HPDE6-E6E7 (cell line): Measurements from ENCODE around the gene CTNNBL1.

Experiments
- DNase-seq: peaks from one replicate; pipeline ENCODE4 v3.0.0; 2011; ENCODE audit warnings: missing footprints; ENCODE audit errors: extremely low spot score

CTNNBL1 gene

DNA sequence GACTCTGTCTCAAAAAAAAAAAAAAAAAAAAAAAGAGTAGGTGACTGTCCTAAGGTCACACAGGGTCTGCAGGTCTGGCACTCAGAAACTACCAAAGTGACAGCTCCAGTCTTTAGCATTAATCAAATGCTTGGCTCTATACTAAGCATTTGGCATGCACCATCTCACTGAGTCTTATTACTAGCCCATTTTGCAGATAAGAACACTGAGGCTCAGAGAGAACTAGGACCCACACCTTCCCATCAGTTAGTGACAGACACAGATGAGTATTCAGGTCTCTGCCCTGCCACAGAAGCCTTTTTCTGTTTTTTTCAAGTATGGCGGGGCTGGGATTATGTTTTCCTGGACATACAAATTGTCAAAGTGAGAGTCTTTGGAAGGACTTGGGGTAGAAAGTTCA lies 186.0 kb downstream of the CTNNBL1 start:
- no peak for DNase-seq

DNA sequence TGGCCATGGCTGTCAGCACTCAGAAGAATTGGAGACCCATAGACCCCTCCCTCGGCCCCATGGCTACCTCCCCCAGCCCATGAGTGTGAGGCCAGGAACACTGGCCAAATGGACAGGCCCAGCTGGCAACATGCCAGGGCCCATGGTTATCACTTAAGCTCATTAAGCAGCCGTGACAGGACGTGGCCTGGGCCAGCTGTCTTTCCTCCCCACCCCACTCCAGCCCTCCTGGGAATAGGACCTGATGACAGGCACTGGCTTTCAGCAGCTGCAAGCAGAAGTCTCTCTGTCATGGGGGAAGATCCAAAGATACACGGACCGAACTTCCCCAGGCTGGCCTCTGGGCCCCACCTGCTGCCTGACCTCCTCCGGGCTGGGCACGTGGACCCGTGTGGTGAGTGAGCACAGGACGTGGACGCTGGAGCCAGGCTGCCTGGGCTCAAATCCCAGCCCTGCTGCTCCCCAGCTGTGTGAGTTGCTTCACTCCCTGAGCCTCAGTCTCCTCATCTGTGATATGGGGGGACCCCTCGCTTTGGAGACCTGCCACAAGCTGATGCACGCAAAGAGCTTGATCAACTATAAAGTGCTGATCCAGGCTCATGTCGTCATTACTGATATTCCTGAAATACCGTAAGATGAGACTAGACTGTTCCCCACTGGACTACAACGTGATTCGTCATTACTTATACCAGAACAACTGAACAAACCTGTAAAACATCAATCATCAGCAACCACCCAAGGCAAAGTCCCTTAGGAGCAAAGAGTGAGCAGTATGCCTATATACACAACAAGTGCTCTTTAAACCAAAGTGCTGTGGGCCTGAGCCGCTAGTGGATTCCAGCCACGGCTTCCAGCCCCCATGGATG lies 187.1 kb downstream of the CTNNBL1 start:
- peak; percentile 66 for DNase-seq

DNA sequence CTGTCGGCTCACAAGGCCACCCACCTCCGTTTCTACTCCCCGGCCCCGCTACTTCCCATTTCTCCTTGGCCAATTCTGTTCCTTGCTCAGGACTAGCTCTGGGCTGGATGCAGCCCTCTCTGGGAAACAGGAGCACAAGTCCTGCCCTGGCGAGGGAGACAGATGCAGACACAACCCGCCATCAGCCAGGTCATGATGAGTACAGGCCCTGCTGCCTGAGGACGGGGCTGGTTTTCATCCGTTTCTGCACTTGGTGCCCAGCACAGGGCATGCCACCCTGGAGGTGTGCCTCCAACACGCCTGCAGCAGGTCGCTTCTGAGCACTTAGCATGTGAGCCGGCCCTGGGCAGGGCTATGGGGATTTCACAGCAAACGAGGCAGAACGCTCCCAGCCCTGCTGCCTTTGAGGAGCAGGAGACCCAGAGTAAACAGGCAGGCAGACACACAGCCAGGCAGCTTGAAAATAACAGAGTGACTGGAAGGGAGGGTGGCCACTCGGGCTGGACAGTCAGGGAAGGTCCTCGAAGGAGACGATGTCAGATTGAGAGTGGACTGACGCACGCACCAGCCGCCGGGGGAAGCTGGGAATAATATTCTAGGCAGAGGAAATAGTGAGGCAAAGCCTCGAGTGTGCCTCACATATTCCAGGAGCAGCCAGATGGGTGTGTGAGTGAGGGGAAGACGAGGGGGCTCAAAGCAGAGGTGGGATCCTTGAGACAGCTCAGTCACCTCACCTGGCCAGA lies 187.9 kb downstream of the CTNNBL1 start:
- DNase-seq = no peak

DNA sequence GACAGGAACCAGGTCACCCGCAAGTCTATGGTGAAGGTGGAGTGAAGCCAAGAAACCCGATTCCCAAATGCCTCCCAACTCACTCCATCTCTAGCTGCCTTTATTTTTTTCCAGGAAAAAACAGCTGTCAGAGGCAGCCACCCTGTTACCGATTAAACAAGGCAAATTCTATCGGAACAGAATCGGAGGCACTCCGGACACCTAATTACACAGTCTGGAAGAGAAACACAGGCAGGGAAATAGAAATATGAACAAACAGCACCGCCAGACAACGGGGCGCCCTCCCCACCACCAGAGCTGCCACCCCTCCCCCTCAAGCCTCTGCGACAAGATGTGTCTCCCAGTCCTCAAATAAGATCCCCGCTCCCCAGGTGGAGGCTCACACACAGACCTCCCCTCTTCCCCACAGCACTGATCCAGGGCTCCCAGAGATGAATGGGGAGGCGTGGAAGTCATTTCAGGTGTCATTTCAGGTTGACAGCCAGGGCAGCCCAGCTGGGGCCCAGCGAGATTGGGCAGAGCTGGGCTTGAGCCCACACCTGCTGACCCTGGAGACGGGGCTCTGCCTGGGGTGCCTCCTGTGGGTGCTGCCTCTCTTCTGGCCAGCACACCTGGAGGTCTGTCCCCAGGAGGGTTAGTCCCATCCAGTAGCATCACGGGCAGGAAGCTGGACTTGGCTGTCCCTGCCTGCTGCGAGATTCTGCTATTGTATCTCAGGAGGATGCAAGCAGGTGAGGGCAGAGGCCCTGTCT lies 189.3 kb downstream of the CTNNBL1 start:
- DNase-seq = no peak

DNA sequence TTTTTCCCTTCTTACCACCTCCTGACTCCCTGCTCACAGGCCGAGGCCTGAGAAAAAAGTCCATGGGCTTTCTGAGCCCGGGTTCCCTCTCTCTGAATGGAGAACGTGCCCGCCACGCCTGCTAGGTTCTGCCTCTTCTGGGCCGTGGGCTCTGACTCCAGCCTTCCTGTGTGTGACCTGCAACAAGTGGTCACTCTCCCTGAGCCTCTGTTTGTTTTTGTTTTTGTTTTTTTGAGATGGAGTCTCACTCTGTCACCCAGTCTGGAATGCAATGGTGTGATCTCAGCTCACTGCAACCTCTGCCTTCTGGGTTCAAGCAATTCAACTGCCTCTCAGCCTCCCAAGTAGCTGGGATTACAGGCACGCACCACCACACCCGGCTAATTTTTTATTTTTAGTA lies 191.2 kb downstream of the CTNNBL1 start:
- no peak for DNase-seq

DNA sequence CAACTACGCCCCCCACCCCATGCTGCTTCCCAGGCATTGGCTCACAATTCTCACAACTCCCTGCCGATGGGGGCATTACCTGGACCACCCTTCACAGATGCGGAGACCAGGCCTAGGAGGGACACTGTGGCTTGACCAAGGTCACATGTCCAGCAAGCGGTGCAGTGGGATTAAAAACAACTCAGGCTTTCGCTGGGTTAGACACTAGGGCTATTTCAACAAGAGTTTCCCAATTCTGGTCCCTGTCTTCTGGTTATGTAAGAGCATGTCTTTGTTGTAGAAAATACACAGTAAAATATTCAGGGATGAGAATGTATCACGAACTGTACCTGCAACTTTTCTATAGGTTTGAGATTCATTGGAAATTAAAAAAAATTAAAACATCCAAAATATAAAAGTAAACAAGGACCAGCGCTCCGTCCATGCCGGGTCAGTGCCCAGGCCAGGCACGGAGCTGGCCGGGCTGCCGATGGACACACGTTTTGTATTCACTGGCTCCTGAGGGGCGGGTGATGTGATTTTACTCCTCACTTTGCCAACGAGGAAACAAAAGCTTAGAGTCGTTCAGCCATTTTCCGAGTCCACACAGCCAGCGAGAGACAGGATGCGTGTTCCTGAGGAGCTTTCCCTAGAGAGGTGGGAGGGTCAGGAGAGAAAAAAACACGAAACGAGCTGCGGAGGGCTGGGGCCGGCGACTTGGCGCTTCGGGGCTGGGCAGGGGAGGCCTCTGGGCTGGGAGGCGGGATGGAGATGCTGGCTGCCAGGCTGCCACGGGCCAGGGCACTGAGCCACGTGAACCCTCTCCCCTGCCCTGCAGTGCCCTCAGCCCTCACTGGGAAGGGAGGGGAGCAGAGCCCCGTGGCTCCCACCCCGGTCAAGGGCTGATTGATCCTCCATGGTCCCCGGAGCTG lies 192.0 kb downstream of the CTNNBL1 start:
- no peak for DNase-seq

DNA sequence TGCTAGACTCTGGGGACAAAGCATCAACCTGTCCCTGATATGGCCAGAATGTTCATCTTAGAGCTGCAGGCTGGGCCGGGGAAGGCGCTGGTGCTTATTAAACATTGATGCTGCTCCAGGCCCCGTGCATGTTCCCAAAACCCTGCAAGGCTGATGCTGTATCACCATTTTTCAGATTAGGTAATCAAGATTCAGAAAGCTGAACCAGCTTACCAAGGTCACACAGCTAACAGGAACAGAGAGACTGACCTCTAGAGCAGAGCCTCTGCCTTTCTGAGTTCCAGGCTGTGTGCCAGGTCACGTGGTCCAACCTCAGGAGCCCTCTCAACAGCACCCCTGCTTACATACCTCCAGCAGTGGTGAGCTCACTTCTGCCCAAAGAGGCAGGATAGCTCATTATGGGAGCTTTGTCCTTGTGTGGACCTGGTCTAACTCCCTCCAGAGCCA lies 193.0 kb downstream of the CTNNBL1 start:
- no peak for DNase-seq

DNA sequence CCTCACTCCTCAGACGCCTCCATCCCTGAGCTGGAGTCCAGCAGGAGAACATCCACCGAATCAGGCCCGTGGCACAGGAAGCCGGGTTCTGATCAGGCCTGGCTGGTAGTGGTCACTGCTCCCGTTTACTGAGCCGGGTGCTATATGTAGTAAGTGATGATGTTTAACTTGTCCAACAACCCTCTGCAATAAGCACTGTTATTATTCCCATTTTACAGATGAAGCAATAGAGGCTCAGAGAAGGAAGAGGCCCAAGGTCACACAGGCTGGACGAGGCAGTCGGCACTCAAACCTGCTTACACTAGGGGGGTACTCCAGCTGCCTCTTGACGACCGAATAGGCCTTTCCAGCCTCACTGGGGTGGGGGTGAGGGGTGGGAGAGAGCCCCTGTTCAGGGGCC lies 194.8 kb downstream of the CTNNBL1 start:
- no peak for DNase-seq

DNA sequence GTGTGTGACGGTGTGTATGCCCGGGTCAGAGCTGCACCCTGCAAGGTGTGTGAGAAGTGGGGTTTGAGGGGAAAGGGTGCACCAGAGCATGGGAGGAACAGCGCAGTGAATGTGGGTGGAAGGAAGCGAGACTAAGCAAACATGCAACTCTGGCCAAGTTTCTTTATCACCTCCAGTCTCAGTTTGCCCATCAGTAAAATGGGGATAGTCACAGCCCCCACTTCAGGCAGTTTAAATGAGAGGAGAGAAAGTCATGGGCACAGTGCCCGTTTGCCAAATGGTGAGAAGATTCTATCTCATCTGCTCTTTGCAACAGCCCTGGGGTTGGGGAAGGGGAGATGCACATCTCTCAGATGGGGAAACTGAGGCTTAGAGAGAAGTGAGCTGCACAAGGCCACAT lies 196.3 kb downstream of the CTNNBL1 start:
- DNase-seq = no peak

DNA sequence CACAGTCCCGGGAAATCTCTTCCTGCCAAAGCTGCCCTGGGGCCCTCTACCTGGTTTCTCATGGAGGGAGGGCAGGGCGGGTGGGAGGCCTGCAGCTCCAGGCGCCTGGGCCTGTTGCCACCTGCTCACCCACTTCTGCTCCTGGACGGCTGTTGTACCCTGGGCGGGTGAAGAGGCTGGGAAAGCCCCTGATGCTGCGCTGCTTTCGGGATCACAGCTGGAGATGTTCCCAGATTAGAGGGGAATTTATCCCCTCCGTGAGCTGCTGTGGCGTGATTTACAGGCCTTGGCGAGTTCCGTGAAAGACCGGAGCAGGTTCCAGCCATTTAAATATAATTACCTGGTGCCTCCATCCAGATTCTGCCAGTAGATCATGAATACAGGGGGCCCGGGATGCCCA lies 196.8 kb downstream of the CTNNBL1 start:
- no peak for DNase-seq

DNA sequence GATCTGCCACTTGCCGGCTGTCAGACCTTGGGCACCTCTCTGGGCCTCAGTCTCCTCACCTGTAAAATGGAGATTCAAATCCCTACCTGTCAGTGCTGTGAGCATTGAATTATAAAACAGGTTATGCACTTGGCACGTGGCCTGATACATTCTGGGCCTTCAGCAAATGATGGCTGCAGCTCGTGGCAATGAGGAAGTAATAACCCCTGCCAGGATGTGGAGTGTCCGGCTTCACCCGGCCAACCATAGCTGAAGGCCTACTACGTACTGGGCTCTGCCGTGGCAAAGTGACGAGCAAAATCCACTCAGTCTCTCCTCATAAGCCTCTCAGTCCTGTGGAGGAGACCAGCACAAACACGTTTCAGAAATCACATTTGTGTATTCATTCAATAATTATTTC lies 198.2 kb downstream of the CTNNBL1 start:
- DNase-seq = no peak

DNA sequence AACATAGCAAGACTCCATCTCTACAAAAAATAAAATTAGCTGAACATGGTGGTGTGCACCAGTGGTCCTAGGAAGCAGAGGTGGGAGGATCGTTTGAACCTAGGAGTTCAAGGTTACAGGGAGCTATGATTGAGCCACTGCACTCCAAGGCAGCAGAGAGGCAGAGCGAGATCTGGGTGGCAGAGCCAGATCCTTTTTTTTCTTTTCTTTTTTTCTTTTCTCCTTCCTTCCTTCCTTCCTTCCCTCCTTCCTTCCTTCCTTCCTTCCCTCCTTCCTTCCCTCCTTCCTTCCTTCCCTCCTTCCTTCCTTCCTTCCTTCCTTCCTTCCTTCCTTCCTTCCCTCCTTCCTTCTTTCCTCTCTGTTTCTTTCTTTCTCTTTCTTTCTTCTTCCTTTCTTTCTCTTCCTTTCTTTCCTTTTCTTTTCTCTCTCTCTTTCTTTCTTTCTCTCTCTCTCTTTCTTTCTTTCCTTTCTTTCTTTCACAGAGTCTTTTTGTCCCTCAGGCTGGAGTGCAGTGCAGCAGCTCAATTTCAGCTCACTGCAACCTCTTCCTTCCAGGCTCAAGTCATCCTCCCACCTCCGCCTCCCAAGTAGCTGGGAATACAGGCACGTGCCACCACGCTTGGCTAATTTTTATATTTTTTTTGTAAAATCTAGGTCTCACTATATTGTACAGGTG lies 199.9 kb downstream of the CTNNBL1 start:
- DNase-seq = no peak

DNA sequence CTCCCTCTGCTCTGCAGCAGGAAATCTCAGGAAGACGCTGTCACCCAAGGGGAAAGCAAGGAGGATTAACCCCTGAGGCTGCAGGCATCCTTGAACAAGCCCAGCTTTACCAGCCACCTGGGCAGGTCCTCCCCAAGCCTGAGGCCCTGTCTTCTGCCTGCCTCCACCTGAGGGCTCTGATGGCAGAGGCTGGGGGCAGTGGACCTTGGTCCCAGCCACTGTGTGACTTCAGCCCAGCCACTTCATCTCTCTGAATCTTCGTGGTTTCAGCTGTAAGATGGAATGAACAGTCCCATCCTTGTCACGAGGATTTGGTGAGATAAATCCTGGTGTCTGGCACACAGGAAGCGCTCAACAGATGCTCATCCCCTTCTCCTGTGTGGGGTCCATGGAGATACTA lies 200.6 kb downstream of the CTNNBL1 start:
- no peak for DNase-seq

DNA sequence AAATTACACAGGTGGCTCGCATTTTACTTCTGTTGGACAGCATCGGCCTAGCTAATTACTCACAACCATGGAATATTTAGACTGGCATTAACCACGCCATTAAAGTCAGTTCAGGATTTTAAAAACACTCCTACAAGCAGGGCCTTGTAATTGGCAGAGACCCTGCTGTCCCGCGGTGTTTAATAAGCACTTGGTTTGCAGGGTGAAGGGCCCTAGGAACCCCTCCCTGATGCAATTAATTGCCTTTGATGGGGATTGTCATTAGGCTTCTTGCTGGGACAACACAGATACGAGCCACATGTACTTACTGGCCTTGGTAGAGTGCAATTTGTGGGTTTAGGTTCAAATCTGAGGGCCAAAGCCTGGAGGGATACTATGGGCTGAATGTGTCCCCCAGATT lies 201.3 kb downstream of the CTNNBL1 start:
- no peak for DNase-seq

DNA sequence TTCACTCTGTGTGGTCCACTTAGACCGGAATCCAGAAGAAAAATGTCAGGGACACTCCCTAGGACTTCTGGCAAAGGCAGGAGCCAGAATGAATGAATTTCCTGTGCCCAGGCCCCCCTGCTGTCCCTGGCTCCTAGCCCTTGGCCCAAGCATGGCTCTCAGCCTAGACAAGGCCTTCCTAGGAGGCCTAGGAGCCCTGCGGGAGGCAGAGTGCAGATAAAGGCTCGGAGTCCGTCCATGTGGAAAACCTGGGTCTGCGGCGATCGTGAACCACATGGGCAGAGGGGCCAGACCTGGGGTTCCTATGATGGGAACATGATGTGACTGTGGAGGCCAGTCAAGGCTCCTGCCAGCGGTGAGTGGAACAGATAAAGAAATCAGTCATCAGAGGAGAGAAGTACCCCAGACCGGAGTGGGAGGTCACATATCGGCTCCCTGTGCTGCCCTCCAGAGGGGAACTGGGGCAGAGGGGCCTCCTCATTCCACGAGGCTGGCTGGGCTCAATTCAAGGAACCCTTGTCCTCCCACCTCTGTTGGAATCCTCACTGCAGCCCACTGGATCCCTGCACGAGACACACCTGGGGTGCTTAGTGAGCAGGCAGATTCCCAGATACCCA lies 203.2 kb downstream of the CTNNBL1 start:
- no peak for DNase-seq

DNA sequence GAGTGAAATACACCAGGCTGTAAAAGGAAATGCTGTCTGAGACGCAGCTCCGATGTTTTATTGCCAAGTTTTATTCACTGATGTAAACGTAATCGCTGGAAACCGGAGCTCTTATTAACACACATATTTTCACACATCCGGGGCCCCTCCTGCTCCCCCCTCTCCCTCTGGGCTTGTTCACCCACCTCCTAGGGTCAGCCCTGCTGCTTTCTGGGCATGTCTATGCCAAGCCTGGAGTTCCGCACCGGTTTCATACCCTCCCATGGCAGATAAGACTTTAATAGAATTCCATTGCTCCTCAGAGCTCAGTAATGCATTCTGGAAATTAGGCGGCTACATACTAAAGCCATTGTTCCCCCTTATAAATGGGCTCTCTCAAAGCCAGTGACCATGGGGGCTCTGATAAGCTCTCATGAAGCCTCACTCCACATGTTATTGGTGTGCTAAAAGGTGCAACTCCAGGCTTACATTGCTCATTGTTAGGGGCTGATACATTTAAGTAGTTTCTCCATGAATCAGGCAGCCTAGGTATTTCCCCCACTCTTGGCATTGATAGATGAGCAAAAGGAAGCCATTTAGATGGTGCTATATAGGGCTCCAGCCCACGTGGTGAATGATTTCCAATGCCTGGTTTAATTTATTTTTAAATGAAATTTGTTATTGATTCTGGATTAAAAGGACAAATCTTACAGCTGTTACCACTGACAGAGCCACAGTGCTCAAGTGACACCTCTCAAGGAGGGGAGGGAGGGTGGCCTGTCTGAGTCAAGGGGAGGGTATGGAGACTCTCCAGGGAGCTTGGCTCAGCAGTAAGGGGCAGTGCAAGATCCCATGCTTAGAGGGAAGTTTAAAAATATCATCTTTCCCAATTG lies 204.6 kb downstream of the CTNNBL1 start:
- no peak for DNase-seq

DNA sequence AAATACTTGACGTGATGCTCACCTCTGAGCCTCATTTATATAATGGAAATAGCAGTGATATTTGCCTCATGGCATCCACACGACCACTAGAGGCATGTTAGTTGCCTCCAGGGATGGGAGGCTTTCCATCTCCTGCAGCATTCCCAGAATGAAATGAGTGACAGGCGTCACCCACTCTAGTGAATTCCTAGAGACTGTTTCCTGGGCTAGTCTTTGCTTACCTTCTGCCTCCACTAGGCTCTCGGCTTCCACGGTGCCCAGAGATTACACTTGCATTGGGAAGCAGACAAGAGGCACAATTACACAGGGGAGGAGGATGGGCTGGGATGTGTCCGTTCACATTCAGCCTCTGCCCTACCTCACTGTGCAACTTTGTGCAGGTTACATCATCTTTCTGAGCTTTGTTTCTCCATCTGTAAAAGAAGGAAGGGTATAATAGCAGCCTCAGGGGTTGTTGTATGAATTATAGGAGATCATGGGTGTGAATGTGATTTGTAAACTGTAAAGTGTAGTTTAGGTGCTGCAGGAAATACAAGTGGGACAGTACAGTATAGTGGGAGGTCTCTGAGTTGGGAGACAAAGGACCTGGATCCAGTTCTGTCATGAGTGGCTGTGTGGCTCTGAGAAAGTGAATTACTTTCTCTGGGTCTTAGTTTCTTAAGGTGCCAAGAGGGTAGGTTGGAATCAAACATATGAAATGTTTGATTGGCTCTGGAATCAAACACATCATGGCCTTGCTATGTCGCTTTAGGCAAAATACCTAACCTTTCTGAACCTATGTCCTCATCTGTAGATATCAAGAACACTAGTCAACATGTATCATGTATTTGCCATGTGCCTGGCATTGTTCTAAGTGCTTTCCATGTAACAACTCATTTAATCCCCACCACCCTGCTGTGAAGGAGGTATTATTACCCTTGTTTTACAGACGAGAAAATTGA lies 205.5 kb downstream of the CTNNBL1 start:
- DNase-seq = no peak

DNA sequence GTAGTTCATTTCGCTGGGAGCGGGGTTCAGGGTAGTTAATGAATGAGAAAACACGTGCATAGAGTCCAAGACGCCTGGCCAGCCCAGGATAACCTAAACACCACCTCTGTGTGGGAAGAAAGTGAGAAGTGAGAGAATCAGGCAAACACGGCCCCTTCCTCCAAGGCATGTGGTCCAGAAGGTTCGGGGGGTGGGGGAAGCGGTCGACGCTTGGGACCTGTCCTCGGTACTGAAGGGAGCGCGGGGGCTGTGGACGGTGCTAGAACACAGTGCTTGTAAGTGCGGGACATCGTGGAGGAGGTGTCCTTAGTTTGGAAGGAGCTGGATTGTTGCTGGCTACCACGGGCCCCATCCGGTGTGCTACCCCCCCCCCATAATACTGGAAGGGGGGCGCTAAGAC lies 207.4 kb downstream of the CTNNBL1 start:
- DNase-seq = no peak
